ENCODE data around the gene HIVEP1. TPM values are rescaled to one million over a fixed set of nuclear protein-coding genes. Genes with fewer than 3 reads are reported as not detected.

The HIVEP1 gene
- total and polyA plus RNA-seq, 4 donors: 2.7 to 27.2 (median 6.2) TPM

DNA sequence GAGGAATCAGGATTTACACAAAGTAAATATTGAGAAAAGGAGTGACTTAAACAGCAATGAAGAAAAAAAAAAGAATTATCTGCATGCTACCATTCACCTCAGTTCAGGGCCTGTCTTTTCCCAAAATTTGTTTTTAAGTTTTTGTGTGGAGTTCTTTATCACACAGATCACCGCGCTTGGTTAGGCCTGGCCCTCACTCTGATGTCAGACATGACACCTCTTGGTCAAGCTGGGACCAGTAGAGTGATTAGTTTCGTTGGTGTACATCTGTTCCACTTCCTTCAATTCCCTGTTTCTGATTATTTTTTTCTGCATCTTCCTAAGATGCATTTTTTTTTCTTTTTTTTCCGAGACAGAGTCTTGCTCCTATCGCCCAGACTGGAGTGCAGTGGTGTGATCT, 34.9 kb upstream of the HIVEP1 start (continued):
- TF ChIP-seq FOXA2 (IDR thresholded peaks at IDR 0.05): no peak
- no peak for TF ChIP-seq HNF4G (IDR thresholded peaks at IDR 0.05)
- TF ChIP-seq YY1 (IDR thresholded peaks at IDR 0.05): no peak
- no peak for TF ChIP-seq EGR1 (IDR thresholded peaks at IDR 0.05; ENCODE audit: low read depth in 2 of 2)

DNA sequence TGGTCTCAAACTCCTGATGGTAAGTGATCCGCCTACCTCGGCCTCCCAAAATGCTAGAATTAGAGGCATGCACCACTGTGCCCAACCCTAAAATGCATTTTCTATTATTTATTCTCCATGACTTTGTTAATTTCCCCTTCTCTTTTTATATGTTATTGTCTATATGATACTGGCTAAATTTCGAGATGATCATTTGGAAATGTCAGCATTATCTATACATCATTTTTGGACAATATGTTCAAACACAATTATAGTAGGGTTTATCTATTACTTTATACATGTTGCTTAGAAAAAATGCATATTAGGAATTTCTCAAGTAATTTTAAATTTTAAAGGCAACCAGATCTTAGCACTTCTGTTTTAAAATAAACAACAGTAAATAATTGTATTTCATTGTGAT, 34.4 kb upstream of the HIVEP1 start:
- no peak for DNase-seq (ENCODE audit: low spot score)
- H3K27ac ChIP-seq (ENCODE audit: low read depth in 1 of 2, low read length in 2 of 2): no peak overlapping the region
- TF ChIP-seq EGR1 (IDR thresholded peaks at IDR 0.05; ENCODE audit: low read depth in 2 of 2) (no peak), FOXA2 (IDR thresholded peaks at IDR 0.05) (no peak), YY1 (IDR thresholded peaks at IDR 0.05) (no peak), FOXA1 (IDR thresholded peaks at IDR 0.05) (no peak), HNF4A (conservative IDR thresholded peaks at IDR 0.05) (no peak), NR2F2 (IDR thresholded peaks at IDR 0.05) (no peak), SP1 (IDR thresholded peaks at IDR 0.05) (no peak), ZBTB33 (IDR thresholded peaks at IDR 0.05) (no peak), JUND (IDR thresholded peaks at IDR 0.05) (no peak), REST (IDR thresholded peaks at IDR 0.05) (no peak), GABPA (IDR thresholded peaks at IDR 0.05 in 1 of 2, conservative IDR thresholded peaks at IDR 0.05 in 1 of 2) (no peak), RAD21 (IDR thresholded peaks at IDR 0.05) (no peak)
- TF ChIP-seq, protein P1, sequence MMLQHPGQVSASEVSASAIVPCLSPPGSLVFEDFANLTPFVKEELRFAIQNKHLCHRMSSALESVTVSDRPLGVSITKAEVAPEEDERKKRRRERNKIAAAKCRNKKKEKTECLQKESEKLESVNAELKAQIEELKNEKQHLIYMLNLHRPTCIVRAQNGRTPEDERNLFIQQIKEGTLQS (IDR thresholded peaks at IDR 0.05): no peak
- TF ChIP-seq, protein P2, sequence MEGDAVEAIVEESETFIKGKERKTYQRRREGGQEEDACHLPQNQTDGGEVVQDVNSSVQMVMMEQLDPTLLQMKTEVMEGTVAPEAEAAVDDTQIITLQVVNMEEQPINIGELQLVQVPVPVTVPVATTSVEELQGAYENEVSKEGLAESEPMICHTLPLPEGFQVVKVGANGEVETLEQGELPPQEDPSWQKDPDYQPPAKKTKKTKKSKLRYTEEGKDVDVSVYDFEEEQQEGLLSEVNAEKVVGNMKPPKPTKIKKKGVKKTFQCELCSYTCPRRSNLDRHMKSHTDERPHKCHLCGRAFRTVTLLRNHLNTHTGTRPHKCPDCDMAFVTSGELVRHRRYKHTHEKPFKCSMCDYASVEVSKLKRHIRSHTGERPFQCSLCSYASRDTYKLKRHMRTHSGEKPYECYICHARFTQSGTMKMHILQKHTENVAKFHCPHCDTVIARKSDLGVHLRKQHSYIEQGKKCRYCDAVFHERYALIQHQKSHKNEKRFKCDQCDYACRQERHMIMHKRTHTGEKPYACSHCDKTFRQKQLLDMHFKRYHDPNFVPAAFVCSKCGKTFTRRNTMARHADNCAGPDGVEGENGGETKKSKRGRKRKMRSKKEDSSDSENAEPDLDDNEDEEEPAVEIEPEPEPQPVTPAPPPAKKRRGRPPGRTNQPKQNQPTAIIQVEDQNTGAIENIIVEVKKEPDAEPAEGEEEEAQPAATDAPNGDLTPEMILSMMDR (IDR thresholded peaks at IDR 0.05; ENCODE audit: low read depth, low read length, missing input control): no peak
- TF ChIP-seq, protein P3, sequence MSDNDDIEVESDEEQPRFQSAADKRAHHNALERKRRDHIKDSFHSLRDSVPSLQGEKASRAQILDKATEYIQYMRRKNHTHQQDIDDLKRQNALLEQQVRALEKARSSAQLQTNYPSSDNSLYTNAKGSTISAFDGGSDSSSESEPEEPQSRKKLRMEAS (IDR thresholded peaks at IDR 0.05): no peak
- no peaks in the 10 kb centered on the region for H3K36me3 ChIP-seq (ENCODE audit: control insufficient read depth in 4 of 4, insufficient read depth in 3 of 4, low read depth in 1 of 4, low read length in 3 of 4)
- no peaks in the 10 kb centered on the region for H3K4me1 ChIP-seq (ENCODE audit: control insufficient read depth in 4 of 4, insufficient read depth in 4 of 4, low read length in 3 of 4)
- 95% methylated on average over 3 of the region's 3 CpGs for WGBS
- no peaks in the 10 kb centered on the region for H3K9me3 ChIP-seq (ENCODE audit: control insufficient read depth in 4 of 4, low read length in 3 of 4)
- no peaks in the 10 kb centered on the region for H3K27me3 ChIP-seq (ENCODE audit: control insufficient read depth in 4 of 4, insufficient read depth in 4 of 4, low read length in 3 of 4)
- no peak overlapping the region for H3K9ac ChIP-seq (ENCODE audit: low read depth in 1 of 2, low read length in 2 of 2)
- H3K4me3 ChIP-seq (ENCODE audit: low read depth in 1 of 3, low read length in 3 of 3): no peak overlapping the region
